GM12801 (cell line): ENCODE results near the gene TPST1.

Source experiments
- TF ChIP-seq, protein P1 (sequence below): IDR thresholded peaks from one replicate; pipeline ENCODE4 v1.5.1; 2011; ENCODE audit warnings: control low read depth; ENCODE audit not compliant: insufficient read length; ENCODE audit errors: extremely low read depth

Gene TPST1

DNA sequence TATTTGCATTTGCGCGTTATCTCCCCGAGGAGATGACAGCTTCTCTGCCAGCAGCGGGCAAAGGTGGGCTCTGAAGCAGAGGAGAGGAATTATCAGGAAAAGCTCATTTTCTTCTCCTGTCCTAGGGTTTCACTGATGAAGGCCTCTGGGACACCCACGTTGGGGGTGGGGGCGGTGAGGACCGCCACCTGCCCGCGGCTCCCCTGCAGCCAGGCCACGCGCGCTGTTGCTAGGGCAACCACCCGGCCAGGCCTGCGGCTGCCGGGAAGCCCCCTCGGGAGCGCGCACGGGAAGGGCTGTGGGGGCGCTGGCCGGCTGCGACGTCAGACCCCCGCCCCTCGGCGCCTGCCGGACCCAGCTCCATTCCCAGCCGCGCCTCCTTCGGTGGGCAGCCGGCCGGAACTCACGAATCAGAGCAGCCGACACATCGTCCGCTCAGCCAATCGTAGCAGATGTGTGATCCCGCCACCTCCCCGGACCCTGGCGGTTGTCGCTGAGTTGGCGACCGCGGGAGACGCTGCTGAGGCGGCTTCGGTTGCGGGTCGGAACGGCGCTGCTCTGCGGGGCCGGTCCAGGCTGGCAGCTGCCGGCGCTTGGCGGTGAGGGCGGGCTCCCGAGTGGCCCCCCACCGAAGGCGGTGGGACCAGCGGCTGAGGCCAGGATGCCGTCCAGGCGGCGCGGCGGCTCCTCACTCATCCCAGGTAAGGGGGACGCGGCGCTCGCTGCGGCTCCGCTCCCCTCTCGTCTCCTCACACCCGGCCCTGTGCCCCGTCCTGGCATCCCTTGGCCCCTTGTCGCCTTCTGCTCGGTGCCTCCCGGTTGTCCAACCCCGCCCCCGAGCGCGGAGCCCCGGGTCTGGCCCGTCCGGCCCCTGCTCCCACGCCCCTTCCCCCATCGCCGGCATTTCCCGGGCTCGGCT is at the start of gene TPST1:
Gene TPST1, plus strand, starts transcription at position 513 of the 919 bp plus-strand sequence. CDS start 35,092 bp downstream, outside the sequence.
- TF ChIP-seq, protein P1, sequence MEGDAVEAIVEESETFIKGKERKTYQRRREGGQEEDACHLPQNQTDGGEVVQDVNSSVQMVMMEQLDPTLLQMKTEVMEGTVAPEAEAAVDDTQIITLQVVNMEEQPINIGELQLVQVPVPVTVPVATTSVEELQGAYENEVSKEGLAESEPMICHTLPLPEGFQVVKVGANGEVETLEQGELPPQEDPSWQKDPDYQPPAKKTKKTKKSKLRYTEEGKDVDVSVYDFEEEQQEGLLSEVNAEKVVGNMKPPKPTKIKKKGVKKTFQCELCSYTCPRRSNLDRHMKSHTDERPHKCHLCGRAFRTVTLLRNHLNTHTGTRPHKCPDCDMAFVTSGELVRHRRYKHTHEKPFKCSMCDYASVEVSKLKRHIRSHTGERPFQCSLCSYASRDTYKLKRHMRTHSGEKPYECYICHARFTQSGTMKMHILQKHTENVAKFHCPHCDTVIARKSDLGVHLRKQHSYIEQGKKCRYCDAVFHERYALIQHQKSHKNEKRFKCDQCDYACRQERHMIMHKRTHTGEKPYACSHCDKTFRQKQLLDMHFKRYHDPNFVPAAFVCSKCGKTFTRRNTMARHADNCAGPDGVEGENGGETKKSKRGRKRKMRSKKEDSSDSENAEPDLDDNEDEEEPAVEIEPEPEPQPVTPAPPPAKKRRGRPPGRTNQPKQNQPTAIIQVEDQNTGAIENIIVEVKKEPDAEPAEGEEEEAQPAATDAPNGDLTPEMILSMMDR, result no peak

DNA sequence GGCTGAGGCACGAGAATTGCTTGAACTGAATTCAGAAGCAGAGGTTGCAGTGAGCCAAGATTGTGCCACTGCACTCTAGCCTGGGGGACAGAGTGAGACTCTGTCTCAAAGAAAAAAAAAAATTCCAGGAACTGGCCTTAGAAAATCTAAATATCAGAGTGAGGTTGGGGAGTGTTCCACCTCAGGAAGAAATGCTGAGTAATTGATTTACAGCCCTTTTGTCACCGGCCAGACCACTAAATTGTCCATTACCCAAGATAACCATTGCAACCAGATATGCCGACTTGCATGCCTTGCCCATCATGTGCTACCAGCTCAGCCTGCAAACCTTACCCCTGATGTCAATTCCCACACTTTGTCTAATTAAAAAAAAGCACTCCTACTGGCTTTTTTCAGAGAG is 48.1 kb upstream of the TPST1 start:
- TF ChIP-seq, protein P1, result no peak

DNA sequence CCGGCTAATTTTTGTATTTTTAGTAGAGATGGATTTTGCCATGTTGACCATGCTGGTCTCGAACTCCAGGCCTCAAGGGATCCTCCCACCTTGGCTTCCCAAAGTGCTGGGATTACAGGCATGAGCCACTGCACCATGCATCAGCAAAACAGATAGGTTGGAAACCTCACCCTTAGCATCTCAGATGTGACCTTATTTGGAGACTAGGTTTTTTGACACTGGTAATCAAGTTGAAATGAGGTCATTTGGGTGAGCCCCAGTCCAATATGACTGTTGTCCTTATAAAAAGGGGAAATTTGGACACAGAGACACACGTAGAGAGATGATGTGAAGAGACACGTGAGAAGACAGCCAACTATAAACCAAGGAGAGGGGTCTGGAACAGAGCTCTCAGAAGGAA is 42.5 kb upstream of the TPST1 start:
- TF ChIP-seq, protein P1, result no peak

DNA sequence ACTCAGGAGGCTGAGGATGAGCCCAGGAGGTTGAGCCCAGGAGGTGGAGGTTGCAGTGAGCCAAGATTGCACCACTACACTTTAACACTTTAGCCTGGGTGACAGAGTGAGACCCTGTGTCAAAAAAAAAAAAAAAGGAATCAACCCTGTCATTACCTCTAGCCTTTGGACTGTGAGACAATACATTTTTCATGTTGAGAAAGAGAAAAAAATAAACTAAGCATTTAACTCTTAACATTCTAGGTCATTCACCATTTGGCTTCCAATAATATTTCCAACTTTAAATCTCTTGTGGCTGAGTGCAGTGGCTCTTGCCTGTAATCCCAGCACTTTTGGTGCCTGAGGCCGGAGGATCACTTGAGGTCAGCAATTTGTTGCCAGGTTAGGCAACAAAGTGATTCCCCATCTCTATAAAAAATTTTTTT is 41.9 kb upstream of the TPST1 start:
- TF ChIP-seq, protein P1, result no peak

DNA sequence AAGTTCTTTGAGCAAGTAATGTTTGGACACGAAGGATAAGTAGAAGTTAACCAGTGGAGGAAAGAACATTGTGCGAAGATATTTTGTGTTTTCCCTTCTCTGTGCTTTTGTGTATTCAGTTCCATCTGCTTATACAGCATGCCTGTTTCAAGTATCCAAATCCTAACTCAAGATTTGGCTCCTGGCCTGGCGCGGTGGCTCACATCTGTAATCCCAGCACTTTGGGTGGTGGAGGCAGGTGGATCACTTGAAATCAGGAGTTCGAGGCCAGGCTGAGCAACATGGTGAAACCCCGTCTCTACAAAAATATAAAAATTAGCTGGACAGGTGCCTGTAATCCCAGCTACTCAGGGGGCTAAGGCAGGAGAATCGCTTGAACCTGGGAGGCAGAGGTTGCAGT is 40.8 kb upstream of the TPST1 start:
- TF ChIP-seq, protein P1, result no peak

DNA sequence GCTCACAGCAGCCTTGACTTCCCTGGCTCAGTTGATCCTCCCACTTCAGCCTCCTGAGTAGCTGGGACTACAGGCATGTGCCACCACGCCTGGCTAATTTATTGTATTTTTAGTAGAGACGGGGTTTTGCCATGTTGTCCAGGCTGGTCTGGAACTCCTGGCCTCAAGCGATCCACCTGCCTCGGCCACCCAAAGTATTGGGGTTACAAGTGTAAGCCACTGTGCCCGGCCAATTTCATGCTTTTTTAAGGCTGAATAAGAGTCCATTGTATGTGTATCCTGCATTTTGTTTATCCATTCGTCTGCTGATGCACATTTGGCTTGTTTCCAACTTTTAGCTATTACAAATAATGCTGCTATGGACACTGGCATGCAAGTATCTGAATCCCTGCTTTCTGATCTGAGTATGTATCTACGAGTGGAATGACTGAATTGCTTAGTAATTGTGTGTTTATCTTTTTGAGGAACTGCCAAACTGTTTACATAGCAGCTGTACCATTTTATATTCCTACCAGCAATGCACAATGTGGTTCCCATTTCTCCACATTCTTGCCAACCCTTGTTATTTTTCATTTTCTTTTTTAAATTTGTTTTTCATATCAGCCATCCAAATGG is 37.3 kb upstream of the TPST1 start:
- TF ChIP-seq, protein P1, result no peak

DNA sequence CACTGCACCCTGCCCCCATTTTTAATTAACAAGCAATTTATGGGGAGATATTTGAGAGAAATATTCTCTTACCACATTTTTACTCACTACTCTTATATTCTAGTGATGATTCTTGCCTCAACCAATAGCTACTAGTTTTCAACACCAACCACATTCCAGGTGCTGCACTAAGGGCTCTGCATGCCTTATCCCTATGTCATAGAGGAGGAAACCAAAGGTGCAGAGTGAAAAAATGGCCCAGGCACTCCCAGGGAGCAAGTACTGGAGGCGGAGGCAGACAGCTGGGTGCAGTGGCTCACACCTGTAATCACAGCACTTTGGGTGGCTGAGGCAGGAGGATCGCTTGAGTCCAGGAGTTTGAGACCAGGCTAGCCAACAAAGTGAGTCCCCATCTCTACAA is 35.5 kb upstream of the TPST1 start:
- TF ChIP-seq, protein P1, result no peak
